Right lung (tissue), 5 donors: ENCODE data around the gene CHN1. TPM values are rescaled to one million over a fixed set of nuclear protein-coding genes. Genes with fewer than 3 reads are reported as not detected.

Source experiments
- polyA plus RNA-seq, 5 donors: library from polyadenylated mRNA; unstranded; fragments of 120-200 nt; gene quantifications; one replicate each; pipeline versions ENCODE4 v1.2.1 to v1.2.3, GENCODE V29; 2013; ENCODE audit warnings: inconsistent platforms in 1 of 5, low replicate concordance in 1 of 5; ENCODE audit not compliant: insufficient read length in 5 of 5, insufficient read depth in 1 of 5

Gene CHN1
- polyA plus RNA-seq, 5 donors = 85.6 to 155 (median 112) TPM

Other genes starting within 250 kb of the CHN1 start
- gene CHRNA1, start 240.9 kb downstream of the CHN1 start, polyA plus RNA-seq = 1 to 10 TPM in 1 of 5 donors, under 1 TPM in 4; 0.27 to 6.2 (median 0.46) TPM
- 10 to 100 TPM; 43.8 to 76.6 (median 68.2) TPM for gene ATF2, start 162.8 kb upstream of the CHN1 start, polyA plus RNA-seq
- gene ATP5MC3, start 176.3 kb upstream of the CHN1 start, polyA plus RNA-seq = 100 to 1,000 TPM; 172 to 223 (median 194) TPM